GM23248 (cell line): ENCODE measurements around the gene PPP4R3A. TPM values are rescaled to one million over a fixed set of nuclear protein-coding genes. Genes with fewer than 3 reads are reported as not detected.

Experiments used
- DNase-seq: peaks from one replicate; pipeline ENCODE4 v3.0.0-alpha.2; 2015
- H2AFZ ChIP-seq: fragments of 200-600 bp; sonication (generic); 2 replicates; pipeline ENCODE4 v1.6.1; 2016; ENCODE audit warnings: antibody characterized with exemption
- H3F3A ChIP-seq: fragments of 200-600 bp; sonication (generic); 2 replicates; pipeline ENCODE4 v1.6.1; 2016; ENCODE audit warnings: mild to moderate bottlenecking, antibody characterized with exemption, mixed run types; ENCODE audit not compliant: insufficient read depth
- H3K27ac ChIP-seq: fragments of 200-600 bp; sonication (generic); 2 replicates; pipeline ENCODE4 v1.5.1; 2016; ENCODE audit warnings: mild to moderate bottlenecking
- H3K27me3 ChIP-seq: fragments of 200-600 bp; sonication (generic); replicated peaks from 2 replicates; pipeline ENCODE4 v1.6.1; 2016; ENCODE audit warnings: mild to moderate bottlenecking; ENCODE audit not compliant: insufficient read depth
- H3K36me3 ChIP-seq: fragments of 200-600 bp; sonication (generic); 2 replicates; pipeline ENCODE4 v1.6.1; 2016; ENCODE audit warnings: low read depth, mild to moderate bottlenecking
- H3K4me1 ChIP-seq: fragments of 200-600 bp; sonication (generic); 2 replicates; pipeline ENCODE4 v1.6.1; 2016; ENCODE audit warnings: mild to moderate bottlenecking; ENCODE audit not compliant: insufficient read depth
- H3K4me2 ChIP-seq: fragments of 200-600 bp; sonication (generic); one replicate; pipeline ENCODE4 v1.6.1; 2016; ENCODE audit warnings: mild to moderate bottlenecking; ENCODE audit not compliant: unreplicated experiment
- H3K4me3 ChIP-seq: fragments of 200-600 bp; sonication (generic); 2 replicates; pipeline ENCODE4 v1.5.1; 2016; ENCODE audit warnings: mild to moderate bottlenecking
- H3K79me2 ChIP-seq: fragments of 200-600 bp; sonication (generic); 2 replicates; pipeline ENCODE4 v1.6.1; 2016; ENCODE audit warnings: mild to moderate bottlenecking; ENCODE audit not compliant: insufficient read depth
- H3K9ac ChIP-seq: fragments of 200-600 bp; sonication (generic); 2 replicates; pipeline ENCODE4 v1.6.1; 2016; ENCODE audit warnings: mild to moderate bottlenecking
- H3K9me2 ChIP-seq: fragments of 200-600 bp; sonication (generic); 2 replicates; pipeline ENCODE4 v1.6.1; 2016; ENCODE audit warnings: mixed run types, mild to moderate bottlenecking, moderate library complexity; ENCODE audit not compliant: insufficient read depth
- H3K9me3 ChIP-seq: fragments of 200-600 bp; sonication (generic); one replicate; pipeline ENCODE4 v1.6.1; 2017; ENCODE audit warnings: low read depth
- H4K20me1 ChIP-seq: fragments of 200-600 bp; sonication (generic); 2 replicates; pipeline ENCODE4 v1.6.0; 2016; ENCODE audit not compliant: insufficient read depth
- EZH2 ChIP-seq: fragments of 200-600 bp; sonication (generic); IDR thresholded peaks from 2 replicates; pipeline ENCODE4 v1.6.1; 2018; ENCODE audit warnings: antibody characterized with exemption, mild to moderate bottlenecking; ENCODE audit not compliant: insufficient read depth, poor library complexity, severe bottlenecking
- EZH2phosphoT487 ChIP-seq: fragments of 200-600 bp; sonication (generic); IDR thresholded peaks from 2 replicates; pipeline ENCODE4 v1.6.1; 2018; ENCODE audit warnings: antibody characterized with exemption, moderate library complexity, mild to moderate bottlenecking, low read depth; ENCODE audit not compliant: insufficient read depth
- WGBS, 2 experiments: methylation state at CpG; one replicate each; pipeline ENCODE4 v1.1.6; 2015 to 2017; ENCODE audit warnings: low lambda C conversion rate in 2 of 2, low coverage in 1 of 2; ENCODE audit errors: missing lambda C conversion rate in 2 of 2; 5-methylcytosine and 5-hydroxymethylcytosine counted together
- in situ Hi-C: fragments of 300-500 bp; cut with MboI; formaldehyde crosslinking; loops from 2 replicates; pipeline ENCODE4 v1.15.0; 2020
- polyA plus RNA-seq: library from polyadenylated mRNA; unstranded; fragments of >200 nt; fragmentation: Nextera tagmentation; extraction: Ambion mirVana; gene quantifications from 2 replicates; pipeline ENCODE4 v1.2.1, GENCODE V29; 2016
- total RNA-seq: library from RNA; depleted of rRNA; stranded (reverse); fragments of >200 nt; shearing (Covaris generic); gene quantifications from 2 replicates; pipeline ENCODE4 v1.2.3, GENCODE V29; 2014

PPP4R3A gene
- total and polyA plus RNA-seq, 2 experiments from 2014 or later: 18.0 to 41.1 TPM

DNA sequence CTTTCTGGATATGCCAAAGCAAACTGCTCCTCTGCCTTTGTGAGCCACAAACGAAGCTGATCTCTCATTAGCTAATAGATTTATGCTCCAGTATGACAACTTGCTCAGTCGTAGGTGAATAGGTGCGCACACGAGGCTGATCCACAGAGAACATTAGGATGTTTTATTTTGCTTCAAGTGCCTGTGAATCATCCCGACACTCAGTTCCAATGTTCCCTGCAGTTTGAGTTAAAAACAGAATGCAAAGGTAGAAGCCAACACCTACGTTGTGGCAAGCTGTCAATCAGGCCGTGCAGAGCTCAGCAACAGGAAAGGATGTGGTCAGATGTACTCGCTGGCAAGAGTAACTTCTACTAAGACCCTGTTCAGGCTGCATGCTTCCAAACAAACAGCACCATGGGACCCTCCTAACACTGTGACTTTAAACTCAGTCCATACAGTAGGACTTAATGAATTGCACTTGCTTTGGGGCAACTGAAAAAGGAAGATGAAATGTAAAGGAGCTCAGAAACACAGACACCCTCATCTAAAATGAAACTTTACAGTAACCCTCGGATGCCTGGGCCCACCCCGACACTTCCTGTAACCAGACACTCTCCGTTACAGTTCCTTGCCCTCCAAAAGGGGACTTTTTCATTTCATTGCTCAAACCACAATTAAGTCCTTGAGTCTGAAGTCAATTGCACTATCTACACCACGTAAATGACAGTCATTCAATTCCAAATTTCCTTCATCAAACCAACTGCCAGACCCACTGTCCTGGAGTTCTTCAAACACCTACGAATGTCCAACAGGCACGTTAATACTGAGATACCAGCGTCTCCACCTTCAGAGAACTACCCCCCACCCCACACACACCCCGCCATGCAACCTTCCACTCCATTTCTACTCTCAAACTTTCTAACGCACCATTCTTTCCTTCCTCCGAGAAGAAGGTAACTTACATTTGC lies 94.0 kb downstream of the PPP4R3A start:
- no peak for DNase-seq
- H3K36me3 ChIP-seq: no peaks in the 10 kb centered on the region
- TF ChIP-seq EZH2phosphoT487: no peak
- TF ChIP-seq EZH2: no peak
- no peaks in the 10 kb centered on the region for H3K9me3 ChIP-seq
- H3K9ac ChIP-seq: no peak overlapping the region
- no peak overlapping the region for H3K27ac ChIP-seq
- 0 out of 2 replicates have a peak, but pooled peaks cover 6% of the 10 kb centered on the region for H3F3A ChIP-seq
- no peak overlapping the region for H2AFZ ChIP-seq
- no peaks in the 10 kb centered on the region for H3K9me2 ChIP-seq
- H3K4me1 ChIP-seq: no peaks in the 10 kb centered on the region
- H3K79me2 ChIP-seq: no peaks in the 10 kb centered on the region
- H3K27me3 ChIP-seq: peaks cover 38% of the 10 kb centered on the region
- H3K4me2 ChIP-seq: no peak overlapping the region
- WGBS, 2 experiments: 78 to 82% methylated on average over 18 of the region's 18 CpGs
- in situ Hi-C loops: no loop called here
- no peaks in the 10 kb centered on the region for H4K20me1 ChIP-seq
- H3K4me3 ChIP-seq: no peak overlapping the region

- H3K27me3 ChIP-seq: peaks cover 38% of the 10 kb centered on the region
- no peaks in the 10 kb centered on the region for H4K20me1 ChIP-seq
- no peaks in the 10 kb centered on the region for H3K4me1 ChIP-seq
- 88 to 100% methylated on average over 3 of the region's 3 CpGs for WGBS, 2 experiments
- no peak overlapping the region for H3K4me3 ChIP-seq
- no peak overlapping the region for H2AFZ ChIP-seq
- DNase-seq: no peak
- in situ Hi-C loops: no loop called here
- no peaks in the 10 kb centered on the region for H3K9me2 ChIP-seq
- H3K79me2 ChIP-seq: no peaks in the 10 kb centered on the region
- no peak overlapping the region for H3K4me2 ChIP-seq
- TF ChIP-seq EZH2phosphoT487: no peak
- no peak for TF ChIP-seq EZH2
- H3F3A ChIP-seq: 0 out of 2 replicates have a peak, but pooled peaks cover 4% of the 10 kb centered on the region
- no peak overlapping the region for H3K9ac ChIP-seq
- H3K9me3 ChIP-seq: no peaks in the 10 kb centered on the region
- H3K36me3 ChIP-seq: no peaks in the 10 kb centered on the region
- H3K27ac ChIP-seq: no peak overlapping the region
These were observed 95.7 kb downstream of the PPP4R3A start for GRCh38 chr14:91414475-91414833.

DNA sequence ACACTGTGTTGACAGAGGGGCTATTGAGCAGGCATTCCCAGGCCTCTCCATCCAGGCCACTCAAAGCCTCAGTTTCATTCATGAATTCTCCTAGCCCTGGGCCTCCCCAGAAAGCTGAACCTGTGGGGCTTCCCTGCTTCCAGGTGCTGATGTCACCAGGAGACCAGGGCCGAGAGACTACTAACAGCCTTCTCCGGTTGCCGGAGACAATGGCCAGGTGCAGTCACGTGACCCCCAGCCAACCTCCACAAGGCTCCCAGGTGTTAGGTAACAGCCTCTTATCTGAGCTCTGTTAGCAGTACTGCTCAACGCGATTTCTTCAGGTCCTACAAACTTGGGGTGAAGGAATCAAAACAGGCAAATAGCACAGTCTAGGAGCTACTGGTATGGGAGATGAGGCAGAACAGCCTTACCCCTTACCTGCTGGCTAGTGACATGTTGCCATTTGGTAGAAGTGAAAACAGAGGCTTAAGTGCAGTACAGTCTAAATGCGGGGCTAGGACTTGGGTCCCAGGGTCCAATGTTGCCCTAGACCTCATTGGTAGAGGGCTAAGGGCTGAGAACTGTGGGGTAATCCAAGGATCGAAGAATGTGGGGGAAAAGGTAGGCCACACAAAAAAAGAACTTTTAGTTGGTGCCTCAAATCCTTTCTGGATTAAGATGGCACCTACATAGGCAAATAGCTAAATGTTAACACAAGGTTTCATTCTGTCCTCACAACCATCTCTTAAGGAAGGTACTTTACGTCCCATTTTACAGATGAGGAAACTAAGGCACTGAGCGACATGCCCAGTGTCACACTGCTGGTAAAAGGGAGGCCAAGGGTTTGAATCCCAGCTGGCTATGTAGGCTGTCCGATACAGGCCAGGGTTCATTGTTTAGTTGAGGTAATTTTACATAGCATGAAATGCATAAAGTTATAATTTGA lies 96.3 kb downstream of the PPP4R3A start:
- H3K9me3 ChIP-seq: no peaks in the 10 kb centered on the region
- no peaks in the 10 kb centered on the region for H3K79me2 ChIP-seq
- H3K4me1 ChIP-seq: no peaks in the 10 kb centered on the region
- H2AFZ ChIP-seq: no peak overlapping the region
- H3K27me3 ChIP-seq: peaks cover 38% of the 10 kb centered on the region
- DNase-seq: no peak
- no peak overlapping the region for H3K27ac ChIP-seq
- H3K4me2 ChIP-seq: no peak overlapping the region
- H4K20me1 ChIP-seq: no peaks in the 10 kb centered on the region
- no peak overlapping the region for H3K4me3 ChIP-seq
- in situ Hi-C loops: no loop called here
- H3K9me2 ChIP-seq: no peaks in the 10 kb centered on the region
- H3F3A ChIP-seq: no peaks in the 10 kb centered on the region
- 69 to 78% methylated on average over 11 of the region's 11 CpGs for WGBS, 2 experiments
- TF ChIP-seq EZH2phosphoT487: no peak
- TF ChIP-seq EZH2: no peak
- no peaks in the 10 kb centered on the region for H3K36me3 ChIP-seq
- no peak overlapping the region for H3K9ac ChIP-seq

GRCh38 chr14:91412939-91413338 lies 97.2 kb downstream of the PPP4R3A start:
- WGBS, 2 experiments: 74 to 79% methylated on average over 5 of the region's 5 CpGs
- in situ Hi-C loops: no loop called here
- Histone ChIP-seq H3K36me3 (no peaks in the 10 kb centered on the region), H3K4me1 (no peaks in the 10 kb centered on the region), H3K27ac (no peak overlapping the region), H3K9ac (no peak overlapping the region), H3K9me2 (no peaks in the 10 kb centered on the region), H3K27me3 (peaks cover 31% of the 10 kb centered on the region), H3K4me2 (no peak overlapping the region), H3F3A (no peaks in the 10 kb centered on the region), H4K20me1 (no peaks in the 10 kb centered on the region), H3K9me3 (no peaks in the 10 kb centered on the region), H2AFZ (no peak overlapping the region), H3K4me3 (no peak overlapping the region), H3K79me2 (no peaks in the 10 kb centered on the region)
- no peak for TF ChIP-seq EZH2phosphoT487
- no peak for DNase-seq
